GM12801 (cell line): ENCODE results near the gene C1QTNF5.

ENCODE experiments used
- TF ChIP-seq, protein P1 (sequence below): IDR thresholded peaks from one replicate; pipeline ENCODE4 v1.5.1; 2011; ENCODE audit warnings: control low read depth; ENCODE audit not compliant: insufficient read length; ENCODE audit errors: extremely low read depth

Gene C1QTNF5

GRCh38 chr11:119306373-119306890 is 34.3 kb downstream of the C1QTNF5 start:
- TF ChIP-seq, protein P1, sequence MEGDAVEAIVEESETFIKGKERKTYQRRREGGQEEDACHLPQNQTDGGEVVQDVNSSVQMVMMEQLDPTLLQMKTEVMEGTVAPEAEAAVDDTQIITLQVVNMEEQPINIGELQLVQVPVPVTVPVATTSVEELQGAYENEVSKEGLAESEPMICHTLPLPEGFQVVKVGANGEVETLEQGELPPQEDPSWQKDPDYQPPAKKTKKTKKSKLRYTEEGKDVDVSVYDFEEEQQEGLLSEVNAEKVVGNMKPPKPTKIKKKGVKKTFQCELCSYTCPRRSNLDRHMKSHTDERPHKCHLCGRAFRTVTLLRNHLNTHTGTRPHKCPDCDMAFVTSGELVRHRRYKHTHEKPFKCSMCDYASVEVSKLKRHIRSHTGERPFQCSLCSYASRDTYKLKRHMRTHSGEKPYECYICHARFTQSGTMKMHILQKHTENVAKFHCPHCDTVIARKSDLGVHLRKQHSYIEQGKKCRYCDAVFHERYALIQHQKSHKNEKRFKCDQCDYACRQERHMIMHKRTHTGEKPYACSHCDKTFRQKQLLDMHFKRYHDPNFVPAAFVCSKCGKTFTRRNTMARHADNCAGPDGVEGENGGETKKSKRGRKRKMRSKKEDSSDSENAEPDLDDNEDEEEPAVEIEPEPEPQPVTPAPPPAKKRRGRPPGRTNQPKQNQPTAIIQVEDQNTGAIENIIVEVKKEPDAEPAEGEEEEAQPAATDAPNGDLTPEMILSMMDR = no peak

GRCh38 chr11:119305556-119306372 is 34.9 kb downstream of the C1QTNF5 start:
- TF ChIP-seq, protein P1 = no peak

- TF ChIP-seq, protein P1 = no peak
These were observed 37.4 kb downstream of the C1QTNF5 start for GRCh38 chr11:119303227-119303718.

DNA sequence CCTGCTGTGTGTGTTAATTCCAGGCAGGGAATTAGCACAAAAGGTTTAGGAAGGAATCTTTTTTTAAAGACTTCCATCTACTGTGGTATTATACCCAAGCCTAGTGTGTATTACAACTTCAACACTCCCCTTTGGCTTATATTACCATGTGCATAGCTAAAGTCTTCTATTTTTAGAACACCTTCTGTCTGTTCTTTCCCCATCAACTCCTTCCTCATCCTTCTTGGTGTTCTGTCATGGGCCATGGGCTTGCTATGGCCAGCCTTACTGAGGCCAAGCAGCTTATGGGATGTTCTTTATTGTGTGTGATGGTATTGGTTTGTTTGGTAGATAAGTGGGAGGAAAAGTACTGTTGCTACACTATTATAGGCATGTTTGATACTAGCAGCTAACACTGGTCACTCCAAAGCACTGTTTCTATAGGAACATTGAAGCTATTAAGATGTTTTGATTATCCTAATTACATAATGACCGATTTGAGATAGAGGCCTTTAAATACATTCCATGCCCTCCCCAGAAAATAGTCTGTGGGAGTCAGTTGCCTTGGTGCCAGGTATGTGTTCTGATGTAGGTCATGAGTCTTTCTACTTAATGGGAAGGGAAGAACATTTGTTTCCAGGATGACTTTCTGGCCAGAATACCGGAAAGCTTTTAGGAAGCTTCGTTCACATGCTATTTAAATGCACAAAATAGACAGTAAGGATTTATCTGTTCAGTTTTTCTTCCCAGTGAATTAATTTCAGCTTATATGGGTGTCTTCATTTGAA is 40.3 kb downstream of the C1QTNF5 start:
- TF ChIP-seq, protein P1 = no peak

DNA sequence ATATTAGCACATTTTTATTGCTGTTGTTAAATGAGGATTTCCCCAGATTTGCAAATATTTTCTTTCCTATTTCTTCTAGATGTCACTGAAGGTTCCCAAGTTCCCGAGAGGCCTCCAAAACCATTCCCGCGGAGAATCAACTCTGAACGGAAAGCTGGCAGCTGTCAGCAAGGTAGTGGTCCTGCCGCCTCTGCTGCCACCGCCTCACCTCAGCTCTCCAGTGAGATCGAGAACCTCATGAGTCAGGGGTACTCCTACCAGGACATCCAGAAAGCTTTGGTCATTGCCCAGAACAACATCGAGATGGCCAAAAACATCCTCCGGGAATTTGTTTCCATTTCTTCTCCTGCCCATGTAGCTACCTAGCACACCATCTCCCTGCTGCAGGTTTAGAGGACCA is 41.3 kb downstream of the C1QTNF5 start:
- TF ChIP-seq, protein P1 = no peak

GRCh38 chr11:119298726-119299125 is 42.0 kb downstream of the C1QTNF5 start:
- TF ChIP-seq, protein P1 = no peak

- TF ChIP-seq, protein P1 = no peak
These were observed 42.7 kb downstream of the C1QTNF5 start for GRCh38 chr11:119297938-119298337.
